Thyroid gland (tissue), 4 donors: ENCODE results near the gene SLC30A9.

Experiments used
- CTCF ChIP-seq, 6 experiments: fragments of 200-600 bp in 3 of 6; fragments of 450-650 bp in 3 of 6; sonication (generic) in 3 of 6; IDR thresholded peaks; one replicate each; pipeline ENCODE4 v1.5.1; 2016 to 2019; ENCODE audit warnings: antibody characterized with exemption in 6 of 6, mild to moderate bottlenecking in 2 of 6, inconsistent platforms in 1 of 6, moderate library complexity in 1 of 6
- POLR2A ChIP-seq, 2 donors: fragments of 450-650 bp; IDR thresholded peaks; one replicate each; pipeline ENCODE4 v1.6.1; 2017; ENCODE audit warnings: antibody characterized with exemption in 2 of 2, mild to moderate bottlenecking in 2 of 2, moderate library complexity in 1 of 2

- peak in 3 of 6 experiments; percentile 35 to 42 (median 39) for TF ChIP-seq CTCF (IDR thresholded peaks at IDR 0.05)
- TF ChIP-seq POLR2A (IDR thresholded peaks at IDR 0.05) = no peak
These were observed 32.7 kb upstream of the SLC30A9 start for GRCh38 chr4:41957634-41958033.
